HCT116 (cell line): ENCODE data around the gene KRT1. TPM values are rescaled to one million over a fixed set of nuclear protein-coding genes. Genes with fewer than 3 reads are reported as not detected.
A peak's percentile ranks its signal among the peaks of the same experiment; 100 is the strongest.

ENCODE experiments used
- ATAC-seq: fragments of 200-7000 bp; cut with Tn5 transposase; 2 replicates; pipeline ENCODE4 v1.9.1; 2020; ENCODE audit warnings: mild to moderate bottlenecking, moderate library complexity
- BruUV-seq: library from RNA; stranded (reverse); fragments of 400-500 nt; replicated peaks from 2 replicates; lab custom pipeline; 2021; lab: Mats Ljungman, UMichigan
- CTCF ChIA-PET: fragments of 300-600 bp; sonication (Branson Sonifier 250); formaldehyde crosslinking; loops from one replicate; lab custom pipeline; 2021; ENCODE audit warnings: antibody characterized with exemption; lab: Charles Lee
- POLR2A ChIA-PET: fragments of 300-600, 350-600 bp; sonication (Branson Sonifier 250); formaldehyde crosslinking; loops from one replicate; lab custom pipeline; 2021; ENCODE audit warnings: antibody characterized with exemption; lab: Charles Lee
- RAD21 ChIA-PET, 2 experiments: fragments of 300-600 bp; sonication (Branson Sonifier 250); formaldehyde crosslinking; loops; one replicate each; lab custom pipeline; 2023; ENCODE audit warnings: low total read pairs in 2 of 2; ENCODE audit not compliant: uncharacterized antibody in 2 of 2, unreplicated experiment in 2 of 2, low non-redundant PET in 1 of 2; lab: Charles Lee
- DNase-seq: peaks from one replicate; pipeline ENCODE4 v3.0.0-alpha.2; 2010; ENCODE audit warnings: low read depth, low spot score
- H2AFZ ChIP-seq: fragments of 200-600 bp; shearing (Covaris generic), sonication (generic); 2 replicates; pipeline ENCODE4 v1.6.1; 2017; ENCODE audit warnings: low read depth, mixed run types, mixed read lengths, antibody characterized with exemption, low read length; ENCODE audit not compliant: poor library complexity, severe bottlenecking
- H3K27ac ChIP-seq: 2 replicates; pipeline ENCODE4 v1.5.1; 2012; ENCODE audit warnings: low read depth, low read length
- H3K27me3 ChIP-seq: fragments of 200-600 bp; sonication (generic); 2 replicates; pipeline ENCODE4 v1.6.1; 2016; ENCODE audit warnings: mixed run types, low read length, mixed read lengths; ENCODE audit not compliant: insufficient read depth
- H3K36me3 ChIP-seq, 2 experiments: fragments of 200-500 bp in 1 of 2; fragments of 200-600 bp in 1 of 2; sonication (Bioruptor generic) in 1 of 2; sonication (generic) in 1 of 2; 2 replicates each; pipeline versions ENCODE4 v1.5.1 to v1.6.1; 2014 to 2016; ENCODE audit warnings: low read length in 2 of 2, inconsistent platforms in 1 of 2, mixed read lengths in 1 of 2, mixed run types in 1 of 2; ENCODE audit not compliant: insufficient read depth in 2 of 2, control insufficient read depth in 1 of 2
- H3K4me1 ChIP-seq, 2 experiments: fragments of 200-600 bp in 1 of 2; sonication (generic) in 1 of 2; 2 replicates each; pipeline versions ENCODE4 v1.5.1 to v1.6.1; 2012 to 2017; ENCODE audit warnings: low read length in 2 of 2, inconsistent platforms in 1 of 2, mild to moderate bottlenecking in 1 of 2, mixed read lengths in 1 of 2, mixed run types in 1 of 2, moderate library complexity in 1 of 2; ENCODE audit not compliant: insufficient read depth in 2 of 2, control insufficient read depth in 1 of 2
- H3K4me2 ChIP-seq: fragments of 200-600 bp; sonication (generic); 2 replicates; pipeline ENCODE4 v1.6.1; 2017; ENCODE audit warnings: mixed run types, low read length, mixed read lengths
- H3K4me3 ChIP-seq, 2 experiments: fragments of 200-600 bp in 1 of 2; sonication (generic) in 1 of 2; replicated peaks in 1 of 2; 2 replicates each; pipeline ENCODE4 v1.5.1; 2011 to 2016; ENCODE audit warnings: low read length in 2 of 2, control low read depth in 1 of 2, low read depth in 1 of 2, mild to moderate bottlenecking in 1 of 2, mixed read lengths in 1 of 2, mixed run types in 1 of 2
- H3K79me2 ChIP-seq: fragments of 200-600 bp; sonication (generic); 2 replicates; pipeline ENCODE4 v1.6.1; 2017; ENCODE audit warnings: mild to moderate bottlenecking, mixed run types, low read length, moderate library complexity, mixed read lengths; ENCODE audit not compliant: insufficient read depth
- H3K9ac ChIP-seq: fragments of 200-600 bp; sonication (generic); 2 replicates; pipeline ENCODE4 v1.6.1; 2016; ENCODE audit warnings: low read length, mixed read lengths
- H3K9me2 ChIP-seq: fragments of 200-600 bp; sonication (generic), shearing (Covaris generic); 2 replicates; pipeline ENCODE4 v1.6.1; 2017; ENCODE audit warnings: mixed run types, mild to moderate bottlenecking, moderate library complexity; ENCODE audit not compliant: insufficient read depth
- H3K9me3 ChIP-seq, 2 experiments: fragments of 200-500 bp in 1 of 2; fragments of 200-600 bp in 1 of 2; sonication (Bioruptor generic) in 1 of 2; sonication (generic) in 1 of 2; 2 replicates each; pipeline ENCODE4 v1.6.1; 2014 to 2017; ENCODE audit warnings: low read length in 2 of 2, mixed read lengths in 2 of 2, inconsistent platforms in 1 of 2, low read depth in 1 of 2, mild to moderate bottlenecking in 1 of 2, mixed run types in 1 of 2, moderate library complexity in 1 of 2; ENCODE audit not compliant: control insufficient read depth in 1 of 2, insufficient read depth in 1 of 2
- H4K20me1 ChIP-seq: fragments of 200-600 bp; sonication (generic), shearing (Covaris generic); 2 replicates; pipeline ENCODE4 v1.6.1; 2017; ENCODE audit warnings: mixed run types, mild to moderate bottlenecking, moderate library complexity; ENCODE audit not compliant: insufficient read depth
- CBX3 ChIP-seq: IDR thresholded peaks from 2 replicates; pipeline ENCODE4 v1.6.1; 2012; ENCODE audit warnings: low read depth
- CTCF ChIP-seq, 3 experiments: fragments of 200-600 bp in 1 of 3; sonication (generic) in 1 of 3; IDR thresholded peaks in 2 of 3; conservative IDR thresholded peaks in 1 of 3; 2 replicates each; pipeline ENCODE4 v1.5.1; 2012 to 2017; ENCODE audit warnings: low read depth in 2 of 3, low read length in 2 of 3, antibody characterized with exemption in 1 of 3, borderline replicate concordance in 1 of 3, control low read depth in 1 of 3, mild to moderate bottlenecking in 1 of 3, mixed read lengths in 1 of 3, mixed run types in 1 of 3, moderate library complexity in 1 of 3; ENCODE audit not compliant: insufficient read depth in 1 of 3
- EGR1 ChIP-seq: IDR thresholded peaks from 2 replicates; pipeline ENCODE4 v1.6.1; 2012; ENCODE audit warnings: low read depth
- FOSL1 ChIP-seq: IDR thresholded peaks from 2 replicates; pipeline ENCODE4 v1.6.1; 2012; ENCODE audit warnings: low read depth
- JUND ChIP-seq: IDR thresholded peaks from 2 replicates; pipeline ENCODE4 v1.6.1; 2012
- RAD21 ChIP-seq: IDR thresholded peaks from 2 replicates; pipeline ENCODE4 v1.6.1; 2012; ENCODE audit warnings: low read depth, mild to moderate bottlenecking
- REST ChIP-seq: IDR thresholded peaks from 2 replicates; pipeline ENCODE4 v1.6.1; 2012; ENCODE audit warnings: low read depth
- SP1 ChIP-seq: IDR thresholded peaks from 2 replicates; pipeline ENCODE4 v1.6.1; 2012; ENCODE audit warnings: low read depth
- ZNF274 ChIP-seq: fragments of 200-500 bp; sonication (Bioruptor generic); IDR thresholded peaks from 2 replicates; pipeline ENCODE4 v1.6.1; 2014; ENCODE audit warnings: mild to moderate bottlenecking, low read depth, low read length, inconsistent platforms
- intact Hi-C: fragments of 100-400 bp; cut with micrococcal nuclease; formaldehyde crosslinking; loops from 2 replicates; pipeline ENCODE4 v1.10.0; 2022
- total RNA-seq: library from RNA; stranded (reverse); gene quantifications from one replicate; pipeline ENCODE4 v1.2.1, GENCODE V29; 2021; ENCODE audit not compliant: unreplicated experiment
- TF ChIP-seq, protein P1 (sequence below): IDR thresholded peaks from 2 replicates; pipeline ENCODE4 v1.6.1; 2011; ENCODE audit warnings: mild to moderate bottlenecking, low read length, moderate library complexity; ENCODE audit not compliant: insufficient replicate concordance; ENCODE audit errors: extremely low read depth

KRT1 gene
- total RNA-seq, 1 experiment from 2014 or later, result 0.20 TPM

- H3K9me2 ChIP-seq, result no peaks in the 10 kb centered on the region
- H3K9me3 ChIP-seq, result no peaks in the 10 kb centered on the region
- H4K20me1 ChIP-seq, result no peaks in the 10 kb centered on the region
- H3K27me3 ChIP-seq, result peaks cover 3% of the 10 kb centered on the region; the same call in 1 of the 2 replicates
- CTCF ChIA-PET, result interaction anchor here (1.3 kb wide), 1 partner anchor 187 kb away, joined by 5 read pairs; no protein-coding TSS in a partner anchor
- TF ChIP-seq CBX3, result no peak
- TF ChIP-seq CTCF (IDR thresholded peaks at IDR 0.05 in 2 of 3, conservative IDR thresholded peaks at IDR 0.05 in 1 of 3; ENCODE audit: borderline replicate concordance in 1 of 3, insufficient read depth in 1 of 3, low read depth in 2 of 3, low read length in 2 of 3), result peak; percentile 25 to 48 (median 43); a peak in 5 of 6 replicates
- TF ChIP-seq FOSL1, result no peak
- TF ChIP-seq SP1, result no peak
- peak; percentile 34 for TF ChIP-seq RAD21
- no TSS peak for BruUV-seq
- H3K4me2 ChIP-seq, result no peak overlapping the region
- no peaks in the 10 kb centered on the region for H3K36me3 ChIP-seq
- H3K9ac ChIP-seq, result no peak overlapping the region
- no peak overlapping the region for H2AFZ ChIP-seq
- ATAC-seq (peak; percentile 73), DNase-seq (no peak)
- peaks cover 2 to 15% of the 10 kb centered on the region in 2 experiments; a peak in 3 of 4 replicates for H3K4me1 ChIP-seq
- RAD21 ChIA-PET, result no interaction called here
- no peak overlapping the region for H3K4me3 ChIP-seq
- POLR2A ChIA-PET, result no interaction called here
- H3K79me2 ChIP-seq, result no peaks in the 10 kb centered on the region
- H3K27ac ChIP-seq, result no peak overlapping the region
- intact Hi-C loops, result no loop called here
Measured at GRCh38 chr12:52692254-52692653, 12.0 kb upstream of the KRT1 start.

DNA sequence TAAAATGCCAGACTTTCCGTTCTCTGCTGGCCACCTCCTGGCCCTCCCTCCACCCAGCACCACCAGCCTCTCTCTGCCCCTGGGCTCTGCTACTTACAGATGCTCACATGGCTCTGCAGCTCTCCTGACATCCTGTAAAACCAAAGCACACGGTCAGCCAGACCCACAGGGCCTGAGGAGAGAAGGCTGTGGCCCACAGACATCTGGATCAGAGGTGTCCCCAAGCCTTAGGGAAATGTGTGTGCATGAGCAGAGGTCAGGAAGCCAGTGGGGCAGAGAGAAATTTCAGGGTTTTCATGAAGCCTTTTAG is 11.6 kb upstream of the KRT1 start:
- no peak overlapping the region for H3K27ac ChIP-seq
- H3K9me2 ChIP-seq, result no peaks in the 10 kb centered on the region
- ChIA-PET CTCF (interaction anchor here (1.3 kb wide), 1 partner anchor 187 kb away, joined by 5 read pairs; no protein-coding TSS in a partner anchor), RAD21 (no interaction called here), POLR2A (no interaction called here)
- DNase-seq, result no peak
- H3K9me3 ChIP-seq, result no peaks in the 10 kb centered on the region
- H4K20me1 ChIP-seq, result no peaks in the 10 kb centered on the region
- BruUV-seq, result no TSS peak
- no peak overlapping the region for H2AFZ ChIP-seq
- peaks cover 2 to 17% of the 10 kb centered on the region in 2 experiments; a peak in 3 of 4 replicates for H3K4me1 ChIP-seq
- H3K4me3 ChIP-seq, result no peak overlapping the region
- peaks cover 3% of the 10 kb centered on the region; the same call in 1 of the 2 replicates for H3K27me3 ChIP-seq
- no peaks in the 10 kb centered on the region for H3K79me2 ChIP-seq
- intact Hi-C loops, result no loop called here
- ATAC-seq, result no peak
- H3K9ac ChIP-seq, result no peak overlapping the region
- H3K36me3 ChIP-seq, result no peaks in the 10 kb centered on the region
- H3K4me2 ChIP-seq, result no peak overlapping the region
- TF ChIP-seq JUND (no peak), REST (no peak), ZNF274 (no peak), EGR1 (no peak)
- TF ChIP-seq, protein P1, sequence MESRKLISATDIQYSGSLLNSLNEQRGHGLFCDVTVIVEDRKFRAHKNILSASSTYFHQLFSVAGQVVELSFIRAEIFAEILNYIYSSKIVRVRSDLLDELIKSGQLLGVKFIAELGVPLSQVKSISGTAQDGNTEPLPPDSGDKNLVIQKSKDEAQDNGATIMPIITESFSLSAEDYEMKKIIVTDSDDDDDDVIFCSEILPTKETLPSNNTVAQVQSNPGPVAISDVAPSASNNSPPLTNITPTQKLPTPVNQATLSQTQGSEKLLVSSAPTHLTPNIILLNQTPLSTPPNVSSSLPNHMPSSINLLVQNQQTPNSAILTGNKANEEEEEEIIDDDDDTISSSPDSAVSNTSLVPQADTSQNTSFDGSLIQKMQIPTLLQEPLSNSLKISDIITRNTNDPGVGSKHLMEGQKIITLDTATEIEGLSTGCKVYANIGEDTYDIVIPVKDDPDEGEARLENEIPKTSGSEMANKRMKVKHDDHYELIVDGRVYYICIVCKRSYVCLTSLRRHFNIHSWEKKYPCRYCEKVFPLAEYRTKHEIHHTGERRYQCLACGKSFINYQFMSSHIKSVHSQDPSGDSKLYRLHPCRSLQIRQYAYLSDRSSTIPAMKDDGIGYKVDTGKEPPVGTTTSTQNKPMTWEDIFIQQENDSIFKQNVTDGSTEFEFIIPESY, result no peak
